ENCODE measurements around the gene TPRG1L.
"Not testable (repeated sequence)": the region's sequence is repeated elsewhere in the genome, so short reads cannot be mapped to it uniquely, and the experiment has no call there.

The TPRG1L gene

DNA sequence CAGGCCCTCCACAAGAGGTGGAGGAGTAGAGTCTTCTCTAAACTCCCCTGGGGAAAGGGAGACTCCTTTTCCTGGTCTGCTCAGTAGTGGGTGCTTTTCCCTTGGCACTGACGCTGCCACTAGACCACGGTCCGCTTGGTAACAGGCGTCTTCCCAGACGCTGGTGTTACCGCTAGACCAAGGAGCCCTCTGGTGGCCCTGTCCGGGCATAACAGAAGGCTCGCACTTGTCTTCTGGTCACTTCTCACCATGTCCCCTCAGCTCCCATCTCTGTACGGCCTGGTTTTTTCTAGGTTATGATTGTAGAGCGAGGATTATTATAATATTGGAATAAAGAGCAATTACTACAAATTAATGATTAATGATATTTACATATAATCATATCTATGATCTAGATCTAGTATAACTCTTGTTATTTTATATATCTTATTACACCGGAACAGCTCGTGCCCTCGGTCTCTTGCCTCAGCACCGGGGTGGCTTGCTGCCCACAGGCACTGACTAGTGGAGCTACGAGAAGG is 3.6 kb upstream of the TPRG1L start:
- DNase-seq = peak; percentile 54
- in situ Hi-C loops (cut with HindIII; ENCODE audit: low pct_ligation_motif_present, low pct_unique_long_range_greater_than_20kb, low sequenced_read_pairs) = not testable (repeated sequence)

DNA sequence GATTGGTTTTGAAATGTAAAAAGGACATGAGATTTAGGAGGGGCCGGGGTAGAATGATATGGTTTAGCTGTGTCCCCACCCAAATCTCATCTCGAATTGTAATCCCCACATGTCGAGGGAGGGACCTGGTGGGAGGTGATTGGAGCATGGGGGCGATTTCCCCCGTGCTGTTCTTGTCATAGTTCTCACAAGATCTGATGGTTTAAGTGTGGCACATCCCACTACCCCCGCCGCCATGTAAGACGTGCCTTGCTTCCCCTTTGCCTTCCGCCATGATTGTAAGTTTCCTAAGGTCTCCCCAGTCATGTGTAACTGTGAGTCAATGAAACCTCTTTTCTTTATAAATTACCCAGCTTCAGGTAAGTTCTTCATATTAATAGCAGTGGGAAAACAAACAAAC is 2.7 kb upstream of the TPRG1L start:
- DNase-seq; in situ Hi-C loops (cut with HindIII; ENCODE audit: low pct_ligation_motif_present, low pct_unique_long_range_greater_than_20kb, low sequenced_read_pairs): not testable (repeated sequence)

- DNase-seq = no peak
- in situ Hi-C loops (cut with HindIII; ENCODE audit: low pct_ligation_motif_present, low pct_unique_long_range_greater_than_20kb, low sequenced_read_pairs) = no loop called here
These were observed 1.2 kb upstream of the TPRG1L start for GRCh38 chr1:3623441-3624199.

DNA sequence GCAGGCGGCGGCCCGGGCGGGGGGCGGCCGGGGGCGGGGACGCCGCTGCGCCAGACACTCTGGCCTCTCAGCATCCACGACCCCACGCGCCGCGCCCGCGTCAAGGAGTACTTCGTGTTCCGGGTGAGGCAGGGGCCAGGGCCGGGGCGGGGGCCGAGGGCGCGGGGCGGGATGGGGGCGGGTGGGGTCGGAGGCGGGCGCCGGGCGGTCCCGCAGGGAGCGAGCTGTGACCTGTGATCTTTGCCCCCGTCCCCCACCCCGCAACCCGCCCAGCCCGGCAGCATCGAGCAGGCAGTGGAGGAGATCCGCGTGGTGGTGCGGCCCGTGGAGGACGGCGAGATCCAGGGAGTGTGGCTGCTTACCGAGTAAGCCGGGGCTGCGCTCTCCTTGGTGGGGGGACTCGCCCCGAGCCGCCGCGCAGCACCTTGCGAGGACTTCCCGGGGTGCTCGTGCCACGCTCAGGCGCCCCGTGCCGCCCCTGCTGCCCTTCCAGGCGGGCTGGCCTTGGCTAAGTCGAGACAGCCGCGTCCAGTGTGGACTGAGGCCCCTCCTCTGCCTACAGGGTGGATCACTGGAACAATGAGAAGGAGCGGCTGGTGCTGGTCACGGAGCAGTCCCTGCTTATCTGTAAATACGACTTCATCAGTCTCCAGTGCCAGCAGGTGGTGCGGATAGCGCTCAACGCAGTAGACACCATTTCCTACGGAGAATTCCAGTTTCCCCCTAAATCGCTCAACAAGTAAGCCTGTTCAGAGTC is 514 bp downstream of the TPRG1L start:
- in situ Hi-C loops (cut with HindIII; ENCODE audit: low pct_ligation_motif_present, low pct_unique_long_range_greater_than_20kb, low sequenced_read_pairs) = loop anchor here (25.0 kb wide), 1 partner anchor 88 kb away; no protein-coding TSS in a partner anchor
- DNase-seq = no peak

- no peak for DNase-seq
These were observed 1.2 kb downstream of the TPRG1L start for GRCh38 chr1:3626025-3626424.

GRCh38 chr1:3627515-3628253 is 2.9 kb downstream of the TPRG1L start:
- in situ Hi-C loops (cut with HindIII; ENCODE audit: low pct_ligation_motif_present, low pct_unique_long_range_greater_than_20kb, low sequenced_read_pairs) = loop anchor here (25.0 kb wide), 1 partner anchor 90 kb away; no protein-coding TSS in a partner anchor

More at GRCh38 chr1:3626025-3626424, 1.2 kb downstream of the TPRG1L start:
- in situ Hi-C loops (cut with HindIII; ENCODE audit: low pct_ligation_motif_present, low pct_unique_long_range_greater_than_20kb, low sequenced_read_pairs) = loop anchor here (25.0 kb wide), 1 partner anchor 89 kb away; no protein-coding TSS in a partner anchor

GRCh38 chr1:3628445-3628844 is 3.6 kb downstream of the TPRG1L start:
- in situ Hi-C loops (cut with HindIII; ENCODE audit: low pct_ligation_motif_present, low pct_unique_long_range_greater_than_20kb, low sequenced_read_pairs) = loop anchor here (25.0 kb wide), 1 partner anchor 91 kb away; no protein-coding TSS in a partner anchor
- no peak for DNase-seq

More at GRCh38 chr1:3627515-3628253, 2.9 kb downstream of the TPRG1L start:
- DNase-seq = no peak

DNA sequence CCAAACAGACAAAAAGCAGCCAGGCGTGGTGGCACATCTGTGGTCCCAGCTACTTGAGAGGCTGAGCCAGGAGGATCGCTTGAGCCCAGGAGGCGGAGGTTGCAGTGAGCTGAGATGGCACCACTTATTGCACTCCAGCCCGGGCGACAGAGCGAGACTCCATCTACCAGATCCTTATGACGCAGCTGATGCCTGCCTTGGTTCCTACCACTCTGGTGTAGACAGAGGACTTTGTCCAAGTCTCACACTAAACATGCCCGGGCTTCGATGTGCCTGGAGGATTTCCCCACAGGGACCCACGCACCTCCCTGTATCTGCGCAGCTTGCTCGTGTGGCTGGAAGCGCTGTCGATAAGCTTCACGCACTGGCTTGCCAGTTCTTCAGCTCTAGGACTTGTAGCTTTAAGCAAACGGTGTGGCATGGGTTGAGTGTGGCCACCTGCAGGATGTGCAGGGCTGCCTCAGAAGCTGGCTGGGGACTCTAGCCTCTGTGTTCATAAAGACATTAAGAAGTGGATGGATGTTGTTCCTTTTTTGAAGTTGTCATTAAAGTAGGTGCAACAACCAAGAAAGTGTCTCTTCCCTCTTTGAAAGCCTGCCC is 4.8 kb downstream of the TPRG1L start:
- in situ Hi-C loops (cut with HindIII; ENCODE audit: low pct_ligation_motif_present, low pct_unique_long_range_greater_than_20kb, low sequenced_read_pairs) = loop anchor here (25.0 kb wide), 1 partner anchor 92 kb away; no protein-coding TSS in a partner anchor

DNA sequence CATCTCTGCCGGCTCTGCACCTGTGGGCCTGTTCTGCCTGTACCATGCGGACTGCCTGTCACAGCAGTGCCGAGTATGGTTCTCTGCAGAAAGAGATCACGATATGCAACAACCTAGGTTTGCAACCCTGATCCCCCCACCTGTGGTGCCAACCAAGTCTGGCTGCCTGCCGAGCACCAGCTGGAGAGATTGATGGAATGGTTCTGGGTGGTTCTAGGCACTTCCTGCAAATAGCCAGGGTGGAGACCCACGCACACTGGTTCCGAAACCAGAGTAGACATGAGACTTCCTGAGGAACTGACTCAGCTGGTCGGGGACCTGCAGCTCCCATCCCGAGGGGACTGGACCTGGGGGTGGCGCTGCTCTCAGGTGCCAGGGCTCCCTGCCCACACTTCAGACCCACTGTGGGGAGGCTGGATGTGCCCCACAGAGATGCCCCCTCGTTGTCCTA is 5.4 kb downstream of the TPRG1L start:
- no peak for DNase-seq
- in situ Hi-C loops (cut with HindIII; ENCODE audit: low pct_ligation_motif_present, low pct_unique_long_range_greater_than_20kb, low sequenced_read_pairs) = loop anchor here (25.0 kb wide), 1 partner anchor 93 kb away; no protein-coding TSS in a partner anchor

More for the DNA sequence above, 4.8 kb downstream of the TPRG1L start:
- DNase-seq = no peak

- no peak for DNase-seq
- in situ Hi-C loops (cut with HindIII; ENCODE audit: low pct_ligation_motif_present, low pct_unique_long_range_greater_than_20kb, low sequenced_read_pairs) = loop anchor here (25.0 kb wide), 1 partner anchor 94 kb away; no protein-coding TSS in a partner anchor
These were observed 6.1 kb downstream of the TPRG1L start for GRCh38 chr1:3630914-3631313.

DNA sequence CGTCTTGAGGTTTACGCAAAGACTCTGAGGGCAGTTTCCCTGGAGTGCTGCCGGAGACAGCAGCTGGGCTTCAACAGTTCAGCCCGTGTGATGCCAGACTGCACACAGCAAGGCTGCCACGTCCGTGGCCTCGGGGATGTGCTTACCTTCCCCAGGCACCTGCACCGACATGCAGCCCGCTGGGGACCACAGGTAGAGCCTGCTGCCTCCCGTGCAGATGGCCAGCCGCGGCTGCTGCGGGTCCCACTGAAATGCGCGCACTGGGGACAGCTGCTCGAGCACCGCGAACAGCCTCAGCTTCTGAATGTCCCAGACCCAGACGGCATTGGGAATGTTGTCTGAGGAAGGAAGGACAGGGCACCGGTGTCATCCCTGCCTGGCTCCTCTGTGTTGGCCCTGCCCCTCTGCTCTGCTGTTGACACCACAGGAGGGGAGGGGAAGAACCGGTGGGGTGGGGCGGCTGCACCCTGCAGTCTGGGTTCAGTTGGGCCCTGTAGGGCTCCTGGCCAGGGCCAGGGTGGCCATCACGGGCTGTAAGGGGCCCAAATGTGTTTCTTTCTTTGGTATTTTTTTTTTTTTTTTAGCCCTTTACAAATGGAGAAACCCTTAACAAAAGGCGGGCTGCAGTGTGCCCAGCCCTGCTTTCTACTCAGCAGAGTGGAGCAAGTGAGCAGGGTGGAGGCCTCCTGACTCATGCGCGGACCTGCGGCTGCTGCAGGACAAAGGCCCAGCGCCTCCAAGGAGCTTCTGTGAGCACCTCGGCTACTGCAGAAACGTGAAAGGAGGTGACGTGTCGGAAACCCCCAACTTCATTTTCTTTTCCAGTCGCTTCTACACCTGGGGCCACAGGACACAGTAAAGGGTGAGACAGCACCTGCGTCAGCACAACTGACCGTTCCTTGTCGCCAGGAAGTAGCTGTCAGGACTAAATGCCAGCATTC is 6.8 kb downstream of the TPRG1L start:
- in situ Hi-C loops (cut with HindIII; ENCODE audit: low pct_ligation_motif_present, low pct_unique_long_range_greater_than_20kb, low sequenced_read_pairs) = loop anchor here (25.0 kb wide), 1 partner anchor 94 kb away; no protein-coding TSS in a partner anchor
- DNase-seq = no peak

GRCh38 chr1:3632298-3632697 is 7.5 kb downstream of the TPRG1L start:
- DNase-seq = no peak
- in situ Hi-C loops (cut with HindIII; ENCODE audit: low pct_ligation_motif_present, low pct_unique_long_range_greater_than_20kb, low sequenced_read_pairs) = loop anchor here (25.0 kb wide), 1 partner anchor 95 kb away; no protein-coding TSS in a partner anchor

GRCh38 chr1:3632716-3633343 is 8.0 kb downstream of the TPRG1L start:
- DNase-seq = no peak
- in situ Hi-C loops (cut with HindIII; ENCODE audit: low pct_ligation_motif_present, low pct_unique_long_range_greater_than_20kb, low sequenced_read_pairs) = loop anchor here (25.0 kb wide), 1 partner anchor 96 kb away; no protein-coding TSS in a partner anchor

GRCh38 chr1:3633344-3634058 is 8.7 kb downstream of the TPRG1L start:
- DNase-seq = no peak
- in situ Hi-C loops (cut with HindIII; ENCODE audit: low pct_ligation_motif_present, low pct_unique_long_range_greater_than_20kb, low sequenced_read_pairs) = loop anchor here (25.0 kb wide), 1 partner anchor 96 kb away; no protein-coding TSS in a partner anchor

- no peak for DNase-seq
- in situ Hi-C loops (cut with HindIII; ENCODE audit: low pct_ligation_motif_present, low pct_unique_long_range_greater_than_20kb, low sequenced_read_pairs) = loop anchor here (25.0 kb wide), 1 partner anchor 97 kb away; no protein-coding TSS in a partner anchor
These were observed 9.4 kb downstream of the TPRG1L start for GRCh38 chr1:3634059-3634800.
